Muscle of back (tissue), 11 donors: ENCODE data around the gene FBP2. TPM values are rescaled to one million over a fixed set of nuclear protein-coding genes. Genes with fewer than 3 reads are reported as not detected.
"Not testable (repeated sequence)": the region's sequence is repeated elsewhere in the genome, so short reads cannot be mapped to it uniquely, and the experiment has no call there.

Experiments used
- DNase-seq, 3 donors: peaks; one replicate each; pipeline versions ENCODE4 v3.0.0 to v3.0.0-alpha.2; 2013
- polyA plus RNA-seq, 10 donors: library from polyadenylated mRNA; unstranded; fragments of 120-200 nt; gene quantifications; one replicate each; pipeline ENCODE4 v1.2.1, GENCODE V29; 2013; ENCODE audit not compliant: insufficient read length in 10 of 10

Gene FBP2
- polyA plus RNA-seq, 10 donors: 27.0 to 89.1 (median 56.7) TPM

- DNase-seq: no peak
Measured at GRCh38 chr9:94566550-94566949, 27.1 kb downstream of the FBP2 start.

- not testable (repeated sequence) for DNase-seq
Measured at GRCh38 chr9:94564279-94564678, 29.3 kb downstream of the FBP2 start.

GRCh38 chr9:94563548-94563947 lies 30.1 kb downstream of the FBP2 start:
- no peak for DNase-seq

DNA sequence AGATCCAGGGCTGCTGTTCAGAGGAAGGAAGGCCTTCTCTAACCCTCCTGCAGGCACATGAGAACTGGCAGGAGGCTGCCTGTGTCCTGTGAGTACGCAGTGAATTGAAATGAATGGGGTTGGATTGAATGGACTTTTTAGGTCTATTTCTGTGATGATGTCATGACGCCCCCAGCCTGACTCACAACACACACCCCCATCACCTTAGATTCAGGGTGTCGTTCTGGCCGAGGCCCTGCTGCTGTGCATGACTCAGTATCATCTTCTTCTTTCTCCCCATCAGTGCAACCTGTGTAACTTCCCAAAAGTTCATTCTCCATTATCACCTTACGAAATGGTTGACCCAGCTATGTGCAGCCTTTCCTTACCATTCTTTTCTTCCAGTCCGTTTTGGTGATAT lies 33.4 kb downstream of the FBP2 start:
- no peak for DNase-seq

- no peak for DNase-seq
Measured at GRCh38 chr9:94557376-94557775, 36.2 kb downstream of the FBP2 start.

DNA sequence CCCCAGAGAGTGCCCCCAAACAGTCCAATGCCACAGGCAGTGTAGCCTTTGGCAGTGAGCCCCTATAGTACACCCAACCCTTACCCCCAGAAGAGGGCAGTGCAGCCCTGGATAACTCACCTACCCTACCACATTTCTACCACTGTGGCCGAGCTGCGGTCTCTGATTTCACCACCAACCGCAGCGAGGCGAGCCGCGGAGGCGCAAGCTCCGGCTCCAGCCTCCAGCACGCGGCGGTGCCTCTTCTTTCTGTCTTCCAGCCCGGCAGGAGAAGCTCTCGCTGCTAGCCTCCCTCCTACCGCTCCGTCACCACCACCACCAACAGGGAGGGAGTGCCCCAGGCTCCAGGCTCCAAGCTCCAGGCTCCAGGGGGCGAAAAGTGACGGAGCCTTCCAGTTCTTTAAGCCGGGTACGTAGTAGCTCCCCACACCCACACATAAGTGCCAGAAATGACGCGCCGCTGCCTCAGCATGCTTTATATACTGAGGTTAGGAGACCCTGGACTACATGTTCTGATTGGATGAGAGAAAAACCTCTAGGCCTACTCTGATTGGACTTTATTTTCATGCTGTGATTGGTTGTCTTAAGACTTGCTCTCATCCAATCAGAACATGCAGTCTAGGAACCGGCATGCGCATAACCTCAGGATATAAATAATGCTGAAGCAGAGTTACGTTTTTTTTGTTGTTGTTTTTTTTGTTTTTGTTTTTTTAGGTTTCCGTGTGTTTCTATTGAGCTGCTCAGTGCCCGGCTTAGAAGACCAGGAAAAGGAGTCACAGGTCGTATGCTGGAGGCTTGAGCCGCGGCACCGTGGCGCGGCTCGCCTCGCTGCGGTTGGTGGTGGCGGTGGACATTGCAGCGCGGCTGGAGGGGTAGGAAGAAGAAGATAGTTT lies 38.9 kb downstream of the FBP2 start, which contains the start of gene PCAT7:
Gene PCAT7, plus strand, starts transcription at position 645 of the 893 bp plus-strand sequence.
- DNase-seq: peak; percentile 4 to 18 (median 16)

DNA sequence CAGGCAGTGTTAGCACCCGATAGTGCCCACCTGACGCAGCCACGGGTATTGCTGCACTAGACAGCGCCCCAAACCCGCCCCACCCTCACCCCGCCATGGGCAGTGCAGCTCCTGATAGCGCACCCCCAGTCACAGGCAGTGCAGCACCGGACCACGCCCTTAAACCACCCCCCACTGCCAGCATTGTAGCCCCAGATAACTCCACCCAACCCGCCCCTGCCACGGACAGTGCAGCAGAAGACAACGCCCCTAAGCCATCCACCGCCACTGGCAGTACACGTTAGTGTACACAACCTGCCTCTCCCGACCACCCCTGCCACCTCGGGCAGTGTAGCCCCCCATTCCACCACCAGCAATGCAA lies 39.6 kb downstream of the FBP2 start:
- DNase-seq: no peak

DNA sequence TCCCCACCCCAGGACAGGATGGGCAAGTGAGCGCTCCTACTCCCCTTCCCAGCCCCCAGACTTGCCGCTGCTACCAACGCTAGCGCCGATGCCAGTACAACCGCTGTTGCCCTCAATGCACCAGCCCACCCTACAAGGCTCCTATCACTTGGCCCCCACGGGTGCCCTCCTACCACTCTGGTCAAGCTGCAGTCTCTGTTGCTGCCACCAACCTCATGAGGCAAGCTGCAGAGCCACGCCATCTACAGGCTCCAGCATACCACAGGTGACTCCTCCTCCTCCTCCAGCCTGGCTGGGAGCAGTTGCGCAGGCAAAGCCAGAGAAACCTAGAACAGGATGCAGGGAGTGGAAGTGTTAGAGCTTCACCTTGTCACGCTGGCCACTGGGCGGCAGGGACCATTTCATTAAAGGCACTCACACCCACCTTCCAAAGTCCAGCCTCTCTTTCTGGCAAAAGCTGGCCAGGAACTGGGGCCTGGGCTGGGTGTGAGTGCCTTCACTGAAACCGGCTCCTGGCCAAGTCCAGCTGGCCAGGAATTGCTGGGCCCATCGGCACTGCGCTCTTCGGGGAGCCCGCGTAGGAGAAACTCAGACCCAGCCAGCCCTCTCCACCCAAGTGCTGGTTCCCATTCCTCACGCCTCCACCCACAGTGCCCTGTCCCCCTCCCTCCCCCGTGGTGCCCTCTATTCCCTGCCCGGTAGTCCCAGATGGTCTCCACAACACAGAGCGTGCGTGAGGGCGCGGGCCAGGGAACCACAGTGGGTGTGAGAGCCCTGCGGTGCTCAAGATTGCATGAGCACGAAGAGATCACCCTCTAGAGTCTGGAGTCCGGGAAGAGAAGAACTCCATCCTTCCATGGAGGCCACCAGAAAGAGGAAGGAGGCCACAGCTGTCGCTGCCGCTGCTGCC lies 40.3 kb downstream of the FBP2 start:
- no peak for DNase-seq

GRCh38 chr9:94545940-94546339 lies 47.7 kb downstream of the FBP2 start:
- DNase-seq: no peak

- DNase-seq: not testable (repeated sequence)
Measured at GRCh38 chr9:94544335-94544734, 49.3 kb downstream of the FBP2 start.

DNA sequence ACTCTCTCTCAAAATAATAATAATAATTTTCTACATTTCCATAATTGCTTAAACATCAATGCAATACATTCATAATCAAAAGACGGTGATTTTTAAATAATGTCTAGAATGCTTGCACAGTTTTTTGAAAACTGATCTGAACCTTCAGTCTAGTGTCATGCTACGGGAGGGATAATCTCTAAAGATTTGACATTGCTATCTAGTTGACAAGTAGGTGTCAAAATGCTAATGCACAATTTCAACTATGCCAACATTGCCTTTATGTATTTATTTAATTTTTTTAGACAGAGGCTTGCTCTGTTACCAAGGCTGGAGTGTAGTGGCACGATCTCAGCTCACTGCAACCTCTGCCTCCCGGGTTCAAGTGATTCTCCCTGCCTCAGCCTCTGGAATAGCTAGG lies 54.7 kb downstream of the FBP2 start:
- no peak for DNase-seq

DNA sequence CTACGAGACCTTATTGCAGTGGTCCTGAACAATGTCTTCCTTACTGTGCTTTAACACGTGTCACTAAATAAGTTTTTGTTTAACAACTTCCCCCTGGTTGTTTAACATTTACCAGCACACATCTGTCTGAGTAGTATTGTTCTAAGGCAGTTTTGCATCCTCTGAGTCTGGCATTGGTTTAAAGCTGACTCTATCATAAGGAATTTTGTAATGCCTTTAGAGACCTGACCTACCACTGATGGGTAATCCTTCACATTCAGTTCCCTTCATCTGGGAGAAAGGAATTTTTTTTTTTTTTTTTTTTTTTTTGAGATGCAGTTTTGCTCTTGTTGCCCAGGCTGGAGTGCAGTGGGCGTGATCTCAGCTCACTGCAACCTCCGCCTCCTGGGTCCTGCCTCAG lies 58.7 kb downstream of the FBP2 start:
- DNase-seq: no peak

GRCh38 chr9:94533601-94534000 lies 60.0 kb downstream of the FBP2 start:
- no peak for DNase-seq

- no peak for DNase-seq
Measured at GRCh38 chr9:94533155-94533554, 60.5 kb downstream of the FBP2 start.

- no peak for DNase-seq
Measured at GRCh38 chr9:94528886-94529285, 64.7 kb downstream of the FBP2 start.

GRCh38 chr9:94526951-94527350 lies 66.7 kb downstream of the FBP2 start:
- no peak for DNase-seq

GRCh38 chr9:94526271-94526670 lies 67.4 kb downstream of the FBP2 start:
- DNase-seq: no peak

GRCh38 chr9:94525396-94526035 lies 68.1 kb downstream of the FBP2 start:
- DNase-seq: no peak

- DNase-seq: no peak
Measured at GRCh38 chr9:94517254-94517653, 76.4 kb downstream of the FBP2 start.

GRCh38 chr9:94514722-94515121 lies 78.9 kb downstream of the FBP2 start:
- no peak for DNase-seq

GRCh38 chr9:94511955-94512265 lies 81.7 kb downstream of the FBP2 start:
- no peak for DNase-seq
